GM21423 (cell line): ENCODE results near the gene NACAD.
A peak's percentile ranks its signal among the peaks of the same experiment; 100 is the strongest.

ENCODE experiments used
- ATAC-seq: cut with Tn5 transposase; IDR thresholded peaks from one replicate; pipeline ENCODE4 v1.9.1; 2021; ENCODE audit warnings: mild to moderate bottlenecking, moderate library complexity; ENCODE audit not compliant: unreplicated experiment

The NACAD gene

DNA sequence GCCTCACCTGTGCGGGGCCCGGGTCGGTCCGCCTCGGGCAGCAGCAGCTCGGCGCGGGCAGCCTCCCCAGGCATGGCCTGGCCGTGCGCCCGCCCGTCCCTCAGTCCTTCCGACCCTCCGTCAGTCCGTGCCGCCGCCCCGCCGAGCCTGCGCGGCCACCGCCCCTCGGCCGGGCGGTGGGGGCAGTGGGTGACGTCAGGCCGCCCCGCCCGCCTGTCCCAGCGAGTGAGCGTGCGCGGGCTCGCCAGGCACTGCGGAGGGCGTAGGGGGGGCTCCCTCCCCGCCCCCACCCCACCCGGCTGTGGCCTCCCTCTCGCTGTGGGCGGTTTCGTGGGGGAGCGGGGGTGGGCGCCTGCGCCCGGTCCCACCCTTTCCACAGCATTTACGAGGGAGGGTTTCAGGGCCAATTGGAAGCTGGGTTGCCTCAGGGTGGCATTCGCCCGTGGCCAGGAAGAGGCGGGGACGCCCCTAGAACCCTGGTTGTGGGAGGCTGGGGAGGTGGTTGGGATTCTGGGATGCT is at the start of gene NACAD:
TSS of gene NACAD (minus strand) at position 149 of the 520 bp plus-strand sequence. CDS start at position 74, 75 bp downstream.
- no peak for ATAC-seq

DNA sequence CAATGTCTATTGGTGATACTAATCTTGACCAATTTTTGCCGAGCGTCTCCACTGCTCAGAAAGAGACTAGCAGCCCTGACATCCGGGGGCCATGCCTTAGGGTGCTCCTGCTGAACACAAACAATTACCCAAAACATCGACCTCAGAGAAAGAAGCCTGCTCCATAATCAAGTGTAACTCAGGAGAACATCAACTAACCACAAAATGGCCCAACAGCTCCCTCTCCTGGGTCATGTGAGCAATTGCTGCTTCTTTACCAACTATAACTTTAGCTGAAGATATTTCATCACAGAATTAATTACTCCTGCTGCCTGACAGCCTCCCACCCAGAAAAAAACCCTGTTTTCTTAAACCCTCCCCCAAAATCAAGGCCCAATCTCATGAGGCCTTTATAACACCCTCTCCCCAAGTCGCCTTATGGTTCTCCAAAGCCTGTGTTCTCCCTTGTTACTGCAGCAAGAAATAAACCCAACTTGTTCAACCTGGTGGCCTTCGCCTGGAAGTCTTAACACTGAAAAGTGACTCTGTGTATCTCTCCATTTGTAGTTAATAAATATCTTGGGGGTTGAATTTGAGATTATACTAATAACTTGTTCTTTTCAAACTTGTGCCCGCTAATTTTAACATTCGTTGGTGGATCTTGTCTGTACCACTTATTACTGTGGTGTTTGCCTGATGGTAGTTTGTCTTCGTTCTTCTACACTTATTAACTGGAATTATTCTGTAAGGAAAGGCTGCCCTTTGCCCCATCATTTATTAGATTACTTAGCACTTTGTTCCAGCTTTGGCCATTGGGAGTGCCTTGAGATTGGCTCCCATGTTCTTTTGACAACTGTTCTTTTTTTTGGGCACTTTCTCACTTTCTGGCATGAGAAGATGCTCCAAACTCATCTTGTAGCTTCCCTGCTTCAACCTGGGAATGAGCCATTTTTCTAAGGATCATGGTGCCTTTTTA is 47.6 kb upstream of the NACAD start:
- ATAC-seq: peak; percentile 55

- ATAC-seq: no peak
These were observed 45.1 kb upstream of the NACAD start for GRCh38 chr7:45133877-45134276.

DNA sequence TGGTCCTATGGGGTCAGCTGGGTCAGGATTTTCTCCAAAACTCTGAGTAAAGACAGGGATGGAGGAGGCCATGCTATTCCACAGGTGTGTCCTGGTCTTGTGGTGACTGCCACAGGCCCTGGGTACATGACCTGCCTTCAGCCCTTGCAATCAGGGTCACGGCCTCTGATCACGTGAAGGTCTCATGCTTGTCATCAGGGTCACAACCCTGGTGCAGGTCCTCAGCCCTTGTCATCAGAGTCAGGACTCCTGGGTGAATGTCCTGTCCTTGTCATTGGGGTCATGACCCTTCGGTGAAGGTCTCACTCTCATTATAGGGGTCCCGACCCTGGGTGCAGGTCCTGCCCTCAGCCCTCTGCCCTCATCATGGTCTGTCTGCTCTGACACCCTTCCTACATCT is 44.6 kb upstream of the NACAD start:
- ATAC-seq: no peak

DNA sequence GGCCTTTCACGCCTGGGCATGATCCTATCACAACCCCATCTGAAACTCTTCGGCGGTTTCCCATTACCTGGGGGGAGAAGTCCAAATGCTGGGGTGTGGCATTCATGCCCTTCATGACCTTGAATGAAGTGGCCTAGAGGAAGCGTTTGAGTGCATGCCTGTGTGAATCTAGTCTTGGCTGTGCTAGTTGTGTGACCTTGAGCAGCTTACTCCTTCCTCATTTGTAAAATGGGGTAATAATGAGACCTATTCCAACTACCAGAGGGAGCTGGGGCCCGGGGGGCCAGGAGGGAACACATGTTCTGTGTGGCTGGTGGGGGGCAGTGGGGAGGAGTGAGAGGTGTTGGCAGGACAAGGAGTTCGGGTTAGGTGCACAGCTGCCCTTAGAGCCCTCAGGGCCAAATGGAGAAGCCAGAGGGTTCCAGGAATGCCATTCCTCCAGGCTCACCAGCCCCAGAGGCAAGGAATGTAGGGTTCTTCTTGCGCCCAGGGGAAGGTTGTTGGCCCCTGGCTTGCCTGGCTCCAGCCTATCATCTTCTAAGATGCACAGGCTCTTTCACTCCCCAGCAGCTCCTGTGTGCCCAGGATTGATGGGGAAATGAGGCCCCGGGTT is 44.0 kb upstream of the NACAD start:
- ATAC-seq: no peak

DNA sequence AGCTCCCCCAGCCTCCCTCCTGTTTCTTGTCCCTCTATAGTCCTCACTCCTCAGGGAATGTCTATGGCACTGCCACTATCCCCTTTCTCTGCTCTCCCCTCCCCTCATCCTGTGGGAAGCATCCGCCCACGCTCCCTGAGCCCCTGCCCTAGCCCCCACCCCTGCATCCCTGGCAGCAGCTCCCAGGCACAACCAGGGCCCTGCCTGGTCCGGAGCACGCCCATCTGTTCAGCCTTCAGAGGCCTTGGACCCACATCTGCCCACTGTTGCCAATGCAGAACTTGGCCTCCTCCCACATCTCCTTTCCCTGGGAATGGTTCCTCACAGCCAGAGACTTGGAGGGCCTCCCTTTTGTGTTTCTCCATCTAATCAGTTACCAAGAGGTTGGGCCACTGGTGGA is 43.1 kb upstream of the NACAD start:
- no peak for ATAC-seq

- no peak for ATAC-seq
These were observed 42.1 kb upstream of the NACAD start for GRCh38 chr7:45130910-45131309.

DNA sequence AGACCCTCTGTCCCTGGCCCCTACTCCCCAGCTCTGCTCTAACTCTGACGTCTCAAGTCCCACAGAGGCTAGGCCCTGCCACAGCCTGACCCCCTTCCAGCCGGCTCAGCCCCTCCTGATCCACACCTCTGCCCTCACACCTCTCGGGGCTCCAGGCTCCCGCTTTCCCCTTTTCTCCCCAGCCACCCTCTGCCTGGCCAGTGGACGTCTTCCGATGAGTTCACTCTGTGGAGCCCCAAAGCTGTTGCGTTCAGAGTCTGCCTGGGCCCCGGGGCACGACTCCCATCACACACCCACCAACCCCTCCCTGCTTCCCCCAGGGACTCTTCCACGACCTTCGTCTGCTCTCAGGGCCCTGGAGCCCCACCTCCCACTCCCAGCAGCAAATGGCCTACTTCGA is 41.1 kb upstream of the NACAD start:
- ATAC-seq: no peak

DNA sequence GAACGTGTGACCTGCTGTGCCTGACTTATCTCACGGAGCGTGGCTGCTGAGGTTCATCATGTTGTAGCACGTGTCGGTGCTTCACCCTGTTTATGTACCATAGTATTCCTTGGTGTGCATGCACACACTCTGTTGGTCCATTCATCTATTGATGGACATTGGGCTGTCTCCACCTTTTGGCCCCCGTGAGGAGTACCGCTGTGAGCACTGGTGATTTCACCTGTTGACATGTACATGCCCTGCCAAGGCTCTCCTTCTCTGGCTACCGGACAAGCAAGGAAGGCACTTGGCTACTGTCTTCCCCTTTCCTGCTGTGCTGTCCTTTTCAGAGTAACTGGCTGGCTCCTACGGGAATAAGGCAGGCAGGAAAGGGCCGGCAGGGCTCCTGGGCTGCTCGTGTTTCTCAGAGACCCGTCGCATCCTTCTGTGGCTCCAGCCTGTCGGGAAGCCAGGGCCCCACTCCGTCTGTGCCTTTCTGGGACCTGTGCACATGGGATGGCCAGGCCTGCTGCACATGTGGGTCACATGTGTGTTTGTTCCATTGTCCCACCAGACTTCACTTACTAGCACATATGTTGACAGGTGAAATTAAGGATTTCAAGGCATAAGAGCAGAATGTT is 40.5 kb upstream of the NACAD start:
- ATAC-seq: no peak

- ATAC-seq: no peak
These were observed 38.2 kb upstream of the NACAD start for GRCh38 chr7:45126920-45127319.

DNA sequence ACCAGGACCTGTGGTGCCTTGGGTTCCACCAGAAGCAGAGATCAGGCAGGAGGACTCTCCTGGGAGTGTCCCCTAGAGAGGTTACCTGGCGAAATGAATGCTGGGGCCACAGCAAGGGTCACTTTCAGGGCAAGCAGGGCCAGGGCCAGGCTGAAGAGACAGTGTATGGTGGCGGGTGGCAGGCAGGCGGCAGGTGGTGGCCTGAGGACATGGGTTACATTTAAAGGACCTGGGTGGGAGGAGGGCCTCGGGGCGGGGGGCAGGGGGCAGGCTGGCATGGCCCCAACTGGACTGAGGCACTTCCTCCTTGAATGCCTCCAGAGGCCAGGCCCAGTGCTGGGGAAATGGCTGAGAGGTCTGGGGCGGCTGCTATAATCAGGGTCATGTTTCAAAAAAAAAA is 37.4 kb upstream of the NACAD start:
- no peak for ATAC-seq

- no peak for ATAC-seq
These were observed 36.6 kb upstream of the NACAD start for GRCh38 chr7:45125193-45125904.

GRCh38 chr7:45123913-45124710 is 35.3 kb upstream of the NACAD start:
- no peak for ATAC-seq

- ATAC-seq: no peak
These were observed 34.4 kb upstream of the NACAD start for GRCh38 chr7:45122975-45123860.

DNA sequence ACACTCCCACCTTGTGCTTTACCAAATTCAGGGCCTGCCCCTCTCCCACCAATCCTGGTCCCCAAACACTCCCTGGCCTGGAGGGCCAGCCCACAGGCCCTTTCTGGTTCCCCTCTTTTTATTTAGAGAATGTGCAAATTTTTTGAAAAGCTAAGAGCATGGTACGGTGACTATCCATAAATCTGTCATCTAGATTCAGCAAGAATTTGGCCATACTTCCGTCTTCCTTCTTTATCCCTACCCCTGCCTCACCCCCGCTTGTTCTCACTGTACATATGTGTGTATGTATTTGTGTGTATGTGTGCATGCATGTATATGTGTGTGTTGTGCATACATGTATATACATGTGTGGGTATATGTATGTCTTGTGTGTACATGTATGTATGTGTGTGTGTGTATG is 30.8 kb upstream of the NACAD start:
- ATAC-seq: no peak

GRCh38 chr7:45118889-45119331 is 30.1 kb upstream of the NACAD start:
- ATAC-seq: no peak

DNA sequence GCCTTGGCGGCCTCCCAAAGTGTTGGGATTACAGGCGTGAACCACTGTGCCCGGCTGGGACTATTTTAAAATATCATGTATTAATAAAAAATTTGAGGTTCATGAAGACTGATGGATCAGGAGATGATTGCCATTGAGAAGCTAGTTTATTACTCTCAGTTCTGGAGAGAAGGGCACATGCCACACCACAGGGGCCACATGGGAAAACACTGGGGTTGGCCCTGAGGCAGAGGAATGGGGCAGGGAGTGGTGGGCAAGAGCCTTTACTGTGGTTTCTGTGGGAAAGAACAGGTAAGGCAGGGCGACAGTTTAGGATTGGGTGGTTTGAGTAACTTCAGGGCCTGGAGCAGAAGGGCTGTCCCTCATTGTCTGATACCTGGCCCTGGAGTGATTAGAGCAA is 29.5 kb upstream of the NACAD start:
- no peak for ATAC-seq

GRCh38 chr7:45117582-45117981 is 28.8 kb upstream of the NACAD start:
- ATAC-seq: no peak

GRCh38 chr7:45116048-45116447 is 27.3 kb upstream of the NACAD start:
- no peak for ATAC-seq
